ENCODE results near the gene MCM3AP.

MCM3AP gene

DNA sequence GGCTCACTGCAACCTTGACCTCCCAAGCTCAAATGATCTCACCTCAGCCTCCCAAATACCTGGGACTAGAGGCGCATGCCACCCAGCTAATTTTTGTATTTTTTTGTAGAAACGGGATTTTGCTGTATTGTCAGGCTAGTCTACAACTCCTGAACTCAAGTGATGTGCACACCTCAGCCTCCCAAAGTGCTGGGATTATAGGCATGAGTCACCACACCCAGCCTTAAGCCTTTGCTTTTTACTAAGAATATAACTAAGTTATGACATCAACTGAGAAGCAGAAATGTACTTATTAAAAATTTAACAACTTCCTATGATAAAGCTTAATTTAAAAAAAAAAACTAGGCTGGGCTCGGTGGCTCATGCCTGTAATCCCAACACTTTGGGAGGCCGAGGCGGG lies 47.9 kb downstream of the MCM3AP start:
- H3K36me3 ChIP-seq (ENCODE audit: insufficient read depth, insufficient read length, low read length), result peaks cover 94% of the 10 kb centered on the region
- DNase-seq (ENCODE audit: low read depth, low spot score), result no peak
- no peak overlapping the region for H3K9ac ChIP-seq (ENCODE audit: insufficient read length, low read depth)
- H3K4me3 ChIP-seq (ENCODE audit: insufficient read length, low read depth), result no peak overlapping the region
- H3K4me1 ChIP-seq (ENCODE audit: insufficient read depth, insufficient read length), result no peaks in the 10 kb centered on the region
- peaks cover 22% of the 10 kb centered on the region for H3K9me3 ChIP-seq (ENCODE audit: insufficient read depth, low read length)
- H3K27me3 ChIP-seq (ENCODE audit: insufficient read depth, insufficient read length), result no peaks in the 10 kb centered on the region
- TF ChIP-seq SUZ12 (IDR thresholded peaks at IDR 0.05; ENCODE audit: extremely low read depth, insufficient read depth, insufficient read length), result no peak
- TF ChIP-seq ZNF274 (IDR thresholded peaks at IDR 0.05; ENCODE audit: low read depth, low read length), result no peak
- TF ChIP-seq YY1 (IDR thresholded peaks at IDR 0.05; ENCODE audit: insufficient read depth, insufficient read length), result no peak

DNA sequence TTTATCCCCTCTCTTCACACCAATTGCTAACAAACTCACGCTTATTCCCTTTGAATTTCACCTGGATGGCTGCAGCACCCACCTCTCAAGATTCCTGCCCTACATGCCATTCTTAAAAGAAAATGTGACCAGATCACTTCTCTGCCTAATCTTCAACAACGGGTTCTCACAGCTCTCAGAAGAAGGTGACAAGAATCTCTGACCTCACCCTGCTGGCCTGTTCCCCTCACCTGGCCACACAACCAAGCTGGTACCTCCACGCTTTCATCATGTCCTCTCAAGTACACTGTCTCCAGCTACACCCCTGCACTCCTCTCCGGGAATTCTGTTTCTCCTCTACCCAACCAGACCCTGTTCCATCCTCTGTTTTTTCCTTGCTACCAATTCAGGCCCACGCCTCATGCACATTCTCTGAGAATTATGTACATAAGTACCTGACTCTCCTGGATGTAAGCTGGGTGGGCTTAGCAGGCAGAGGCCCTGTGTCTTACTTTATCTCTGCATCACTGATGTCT lies 50.9 kb downstream of the MCM3AP start:
- no peak for DNase-seq (ENCODE audit: low read depth, low spot score)
- no peak for TF ChIP-seq YY1 (IDR thresholded peaks at IDR 0.05; ENCODE audit: insufficient read depth, insufficient read length)
- no peak for TF ChIP-seq SUZ12 (IDR thresholded peaks at IDR 0.05; ENCODE audit: extremely low read depth, insufficient read depth, insufficient read length)
- no peak for TF ChIP-seq ZNF274 (IDR thresholded peaks at IDR 0.05; ENCODE audit: low read depth, low read length)
- peaks cover 52% of the 10 kb centered on the region for H3K9me3 ChIP-seq (ENCODE audit: insufficient read depth, low read length)
- no peaks in the 10 kb centered on the region for H3K27me3 ChIP-seq (ENCODE audit: insufficient read depth, insufficient read length)
- H3K4me3 ChIP-seq (ENCODE audit: insufficient read length, low read depth), result no peak overlapping the region
- peaks cover 90% of the 10 kb centered on the region for H3K36me3 ChIP-seq (ENCODE audit: insufficient read depth, insufficient read length, low read length)
- no peaks in the 10 kb centered on the region for H3K4me1 ChIP-seq (ENCODE audit: insufficient read depth, insufficient read length)
- no peak overlapping the region for H3K9ac ChIP-seq (ENCODE audit: insufficient read length, low read depth)

DNA sequence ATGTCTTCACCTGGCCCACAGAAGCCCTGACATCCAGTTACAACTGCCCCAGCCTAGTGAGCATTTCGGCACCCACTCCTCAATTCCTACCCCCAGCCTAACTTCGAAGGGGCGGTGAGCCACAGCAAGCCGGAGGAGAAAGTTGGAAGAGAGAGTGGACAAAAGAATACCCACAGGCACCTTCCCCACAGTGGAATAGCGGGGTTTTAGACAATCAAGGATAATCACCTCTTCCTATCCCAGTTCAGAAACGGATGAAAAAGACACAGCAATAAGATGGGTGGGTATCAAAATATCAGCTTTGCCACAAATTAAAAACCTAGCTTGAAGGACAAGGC lies 55.5 kb downstream of the MCM3AP start:
- DNase-seq (ENCODE audit: low read depth, low spot score), result no peak
- Histone ChIP-seq H3K36me3 (ENCODE audit: insufficient read depth, insufficient read length, low read length) (peaks cover 72% of the 10 kb centered on the region), H3K27me3 (ENCODE audit: insufficient read depth, insufficient read length) (no peaks in the 10 kb centered on the region), H3K4me3 (ENCODE audit: insufficient read length, low read depth) (peak overlapping the region; percentile 64), H3K9ac (ENCODE audit: insufficient read length, low read depth) (peak overlapping the region; percentile 82), H3K4me1 (ENCODE audit: insufficient read depth, insufficient read length) (peaks cover 10% of the 10 kb centered on the region), H3K9me3 (ENCODE audit: insufficient read depth, low read length) (peaks cover 66% of the 10 kb centered on the region)
- no peak for TF ChIP-seq SUZ12 (IDR thresholded peaks at IDR 0.05; ENCODE audit: extremely low read depth, insufficient read depth, insufficient read length)
- TF ChIP-seq YY1 (IDR thresholded peaks at IDR 0.05; ENCODE audit: insufficient read depth, insufficient read length), result no peak
- no peak for TF ChIP-seq ZNF274 (IDR thresholded peaks at IDR 0.05; ENCODE audit: low read depth, low read length)

DNA sequence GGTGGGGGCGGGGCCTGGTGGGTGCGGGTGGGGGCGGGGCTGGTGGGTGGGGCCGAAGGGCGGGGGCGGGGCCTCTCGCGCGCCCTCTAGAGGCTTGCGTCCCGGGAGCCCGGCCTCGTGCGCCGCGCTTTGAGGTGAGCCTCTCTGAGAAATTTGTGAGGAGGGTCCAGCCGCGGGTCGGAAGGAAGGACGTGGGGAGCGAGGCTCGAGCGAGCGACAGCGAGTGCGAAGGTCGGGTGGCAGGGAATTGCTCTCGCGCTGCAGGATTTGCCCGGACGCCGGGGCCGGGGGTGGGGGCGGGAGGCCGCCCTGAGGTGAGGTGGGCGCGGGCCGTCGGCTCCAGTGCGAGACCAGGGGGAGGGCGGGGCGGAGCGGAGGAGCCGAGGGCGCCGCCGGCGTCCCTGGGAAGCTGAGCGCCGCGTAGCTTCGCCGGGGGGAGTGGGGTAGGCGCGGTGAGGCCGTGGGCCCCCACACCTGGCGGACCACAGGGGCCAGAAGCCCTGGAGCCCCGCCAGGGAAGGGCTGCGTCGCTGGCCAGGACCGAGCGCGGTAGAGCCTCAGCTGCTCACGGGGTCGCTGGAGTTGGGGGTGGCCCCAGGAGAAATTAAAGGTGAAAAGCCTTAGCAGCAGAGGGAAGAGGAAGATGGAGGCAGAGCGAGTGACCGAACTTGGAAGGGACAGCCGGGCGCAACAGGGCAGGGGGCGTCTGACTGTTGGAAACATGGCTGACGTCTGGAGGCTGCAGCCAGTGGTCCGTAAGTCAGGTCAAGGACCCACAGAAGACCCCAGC lies 56.1 kb downstream of the MCM3AP start:
- peaks cover 63% of the 10 kb centered on the region for H3K9me3 ChIP-seq (ENCODE audit: insufficient read depth, low read length)
- H3K27me3 ChIP-seq (ENCODE audit: insufficient read depth, insufficient read length), result no peaks in the 10 kb centered on the region
- TF ChIP-seq YY1 (IDR thresholded peaks at IDR 0.05; ENCODE audit: insufficient read depth, insufficient read length), result no peak
- TF ChIP-seq SUZ12 (IDR thresholded peaks at IDR 0.05; ENCODE audit: extremely low read depth, insufficient read depth, insufficient read length), result no peak
- no peak for TF ChIP-seq ZNF274 (IDR thresholded peaks at IDR 0.05; ENCODE audit: low read depth, low read length)
- H3K4me3 ChIP-seq (ENCODE audit: insufficient read length, low read depth), result peak overlapping the region; percentile 64
- DNase-seq (ENCODE audit: low read depth, low spot score), result peak; percentile 40
- H3K9ac ChIP-seq (ENCODE audit: insufficient read length, low read depth), result peak overlapping the region; percentile 82
- H3K36me3 ChIP-seq (ENCODE audit: insufficient read depth, insufficient read length, low read length), result peaks cover 70% of the 10 kb centered on the region
- H3K4me1 ChIP-seq (ENCODE audit: insufficient read depth, insufficient read length), result peaks cover 10% of the 10 kb centered on the region

DNA sequence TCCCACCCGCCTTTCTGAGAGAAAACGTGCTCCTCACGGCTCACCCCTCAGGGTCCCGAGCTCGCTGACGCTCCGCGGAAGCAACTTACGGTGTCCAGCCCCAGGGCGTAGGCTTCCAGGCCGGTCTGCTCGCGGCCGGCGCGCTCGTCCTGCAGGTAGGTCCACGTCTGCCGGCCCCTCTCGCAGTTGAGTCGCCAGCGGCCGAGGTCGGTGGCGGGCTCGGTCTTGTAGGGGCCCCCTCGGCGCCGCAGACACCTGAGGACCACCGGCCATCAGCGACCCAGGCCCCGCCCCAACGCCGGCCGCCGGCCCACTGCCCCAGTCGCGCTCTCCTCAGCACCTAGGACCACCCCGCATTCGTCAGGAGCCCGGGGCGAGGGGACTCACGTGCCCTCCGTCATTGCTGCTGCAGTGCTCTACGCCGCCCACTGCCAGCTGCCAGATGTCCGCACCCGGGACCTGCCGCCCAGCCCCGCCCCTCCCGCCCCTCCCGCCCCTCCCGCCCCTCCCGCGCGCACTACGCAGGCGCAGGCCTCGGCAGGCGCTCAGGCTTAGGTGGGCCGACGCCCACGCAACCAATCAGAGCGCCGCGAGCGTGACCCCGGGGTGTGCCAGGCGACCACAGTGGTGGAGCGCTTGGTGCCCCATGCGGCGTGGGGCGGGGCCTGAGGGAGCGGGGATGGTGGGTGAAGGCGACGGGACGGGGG lies 56.9 kb downstream of the MCM3AP start, which contains the start of gene LSS:
Gene LSS, minus strand, starts transcription at position 430 of the 707 bp plus-strand sequence. Its CDS starts 29 bp downstream, at position 401.
- Histone ChIP-seq H3K9ac (ENCODE audit: insufficient read length, low read depth) (peak within 1 kb of the TSS; percentile 96), H3K36me3 (ENCODE audit: insufficient read depth, insufficient read length, low read length) (peaks cover 64% of the 10 kb centered on the region), H3K4me1 (ENCODE audit: insufficient read depth, insufficient read length) (peaks cover 10% of the 10 kb centered on the region), H3K4me3 (ENCODE audit: insufficient read length, low read depth) (peak within 1 kb of the TSS; percentile 97), H3K27me3 (ENCODE audit: insufficient read depth, insufficient read length) (no peaks in the 10 kb centered on the region), H3K9me3 (ENCODE audit: insufficient read depth, low read length) (peaks cover 55% of the 10 kb centered on the region)
- no peak for TF ChIP-seq SUZ12 (IDR thresholded peaks at IDR 0.05; ENCODE audit: extremely low read depth, insufficient read depth, insufficient read length)
- TF ChIP-seq YY1 (IDR thresholded peaks at IDR 0.05; ENCODE audit: insufficient read depth, insufficient read length), result no peak
- TF ChIP-seq ZNF274 (IDR thresholded peaks at IDR 0.05; ENCODE audit: low read depth, low read length), result no peak
- peak; percentile 98 for DNase-seq (ENCODE audit: low read depth, low spot score)

DNA sequence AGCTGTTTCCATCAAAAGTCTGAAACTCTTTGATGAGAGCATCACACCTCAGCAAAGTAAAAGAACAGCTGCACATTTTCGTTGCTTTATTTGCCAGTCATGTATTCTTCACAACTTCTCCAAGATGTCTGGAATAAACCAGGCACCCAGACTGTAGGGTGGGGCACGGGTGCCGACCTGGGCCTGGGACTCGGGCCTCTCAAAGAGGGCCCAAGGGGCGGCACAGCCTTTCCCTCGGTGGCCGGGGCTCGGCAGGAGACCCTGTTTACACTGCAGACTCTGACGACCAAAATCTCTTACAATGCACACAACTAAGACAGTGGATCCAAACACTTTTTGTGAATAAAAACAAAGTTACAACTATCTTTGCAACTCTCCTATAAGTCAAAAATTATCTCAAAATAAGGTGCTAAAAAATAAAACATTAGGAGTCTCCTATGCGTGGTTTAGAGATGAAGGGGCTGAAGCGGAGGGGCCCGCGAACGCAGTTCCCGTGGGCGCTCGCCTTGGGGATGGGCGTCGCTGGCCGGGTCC lies 57.5 kb downstream of the MCM3AP start:
- Histone ChIP-seq H3K36me3 (ENCODE audit: insufficient read depth, insufficient read length, low read length) (peaks cover 62% of the 10 kb centered on the region), H3K9me3 (ENCODE audit: insufficient read depth, low read length) (peaks cover 49% of the 10 kb centered on the region), H3K4me3 (ENCODE audit: insufficient read length, low read depth) (peak overlapping the region; percentile 97), H3K27me3 (ENCODE audit: insufficient read depth, insufficient read length) (no peaks in the 10 kb centered on the region), H3K4me1 (ENCODE audit: insufficient read depth, insufficient read length) (peaks cover 10% of the 10 kb centered on the region), H3K9ac (ENCODE audit: insufficient read length, low read depth) (peak overlapping the region; percentile 96)
- no peak for TF ChIP-seq YY1 (IDR thresholded peaks at IDR 0.05; ENCODE audit: insufficient read depth, insufficient read length)
- TF ChIP-seq SUZ12 (IDR thresholded peaks at IDR 0.05; ENCODE audit: extremely low read depth, insufficient read depth, insufficient read length), result no peak
- TF ChIP-seq ZNF274 (IDR thresholded peaks at IDR 0.05; ENCODE audit: low read depth, low read length), result no peak
- no peak for DNase-seq (ENCODE audit: low read depth, low spot score)

Data from NT2/D1 (cell line).